B cell (primary cell): Measurements from ENCODE around the gene NRN1.

ENCODE experiments used
- CTCF ChIP-seq: fragments of 200-600 bp; IDR thresholded peaks from one replicate; pipeline ENCODE4 v1.8.0; 2022; ENCODE audit warnings: antibody characterized with exemption, mild to moderate bottlenecking
- EZH2 ChIP-seq: IDR thresholded peaks from 2 replicates; pipeline ENCODE4 v1.6.1; 2012; ENCODE audit warnings: borderline replicate concordance, low read depth, mild to moderate bottlenecking, moderate library complexity, low read length; ENCODE audit not compliant: insufficient read depth, poor library complexity, severe bottlenecking

GRCh38 chr6:6025736-6026135 is 19.0 kb upstream of the NRN1 start:
- TF ChIP-seq CTCF (no peak), EZH2 (no peak)
